Endothelial cell of umbilical vein (primary cell): ENCODE data around the gene DCX. TPM values are rescaled to one million over a fixed set of nuclear protein-coding genes. Genes with fewer than 3 reads are reported as not detected.

Experiments used
- BruUV-seq: library from RNA; stranded (reverse); fragments of 400-500 nt; replicated peaks from 2 replicates; lab custom pipeline; 2021; lab: Mats Ljungman, UMichigan
- CTCF ChIA-PET: fragments of 300-600, 350-600 bp; sonication (Branson Sonifier 250); formaldehyde crosslinking; loops from one replicate; lab custom pipeline; 2021; ENCODE audit warnings: antibody characterized with exemption, inconsistent platforms; lab: Charles Lee
- POLR2A ChIA-PET: fragments of 300-600, 350-600 bp; sonication (Branson Sonifier 250); formaldehyde crosslinking; loops from one replicate; lab custom pipeline; 2021; ENCODE audit warnings: antibody characterized with exemption, inconsistent platforms; lab: Charles Lee
- DNase-seq: peaks from one replicate; pipeline ENCODE4 v3.0.0-alpha.2; 2011; ENCODE audit warnings: low read depth, low spot score
- FAIRE-seq: peaks from 2 replicates; lab custom pipeline; 2011; peaks lifted over from hg19 to GRCh38; lab: Jason Lieb, UNC
- H2AFZ ChIP-seq: 2 replicates; pipeline ENCODE4 v1.6.0; 2012; ENCODE audit warnings: low read depth, low read length, control low read depth, inconsistent platforms
- H3K27ac ChIP-seq: 2 replicates; pipeline ENCODE4 v1.5.1; 2011; ENCODE audit warnings: low read depth, mild to moderate bottlenecking, control low read depth, low read length, moderate library complexity; ENCODE audit not compliant: insufficient read depth
- H3K27me3 ChIP-seq, 2 experiments: 2 replicates each; pipeline versions ENCODE4 v1.6.0 to v1.6.1; 2011; ENCODE audit warnings: low read length in 2 of 2, mixed read lengths in 1 of 2; ENCODE audit not compliant: control insufficient read depth in 2 of 2, insufficient read depth in 2 of 2
- H3K36me3 ChIP-seq, 2 experiments: 2 replicates in 1 of 2; 3 replicates in 1 of 2; pipeline ENCODE4 v1.5.1; 2011; ENCODE audit warnings: low read length in 2 of 2, mild to moderate bottlenecking in 1 of 2, moderate library complexity in 1 of 2; ENCODE audit not compliant: control insufficient read depth in 2 of 2, insufficient read depth in 2 of 2; ENCODE audit errors: extremely low read depth in 1 of 2
- H3K4me1 ChIP-seq: 3 replicates; pipeline ENCODE4 v1.5.1; 2011; ENCODE audit warnings: mild to moderate bottlenecking, low read length; ENCODE audit not compliant: control insufficient read depth, insufficient read depth; ENCODE audit errors: extremely low read depth
- H3K4me2 ChIP-seq: 2 replicates; pipeline ENCODE4 v1.6.1; 2011; ENCODE audit warnings: low read length, control low read depth, mixed read lengths; ENCODE audit not compliant: insufficient read depth
- H3K4me3 ChIP-seq, 3 experiments: fragments of 200-600 bp in 1 of 3; sonication (generic), shearing (Covaris generic) in 1 of 3; replicated peaks in 1 of 3; 2 replicates each; pipeline ENCODE4 v1.5.1; 2011 to 2016; ENCODE audit warnings: control low read depth in 3 of 3, low read length in 3 of 3, mild to moderate bottlenecking in 2 of 3, inconsistent platforms in 1 of 3, low read depth in 1 of 3, moderate library complexity in 1 of 3; ENCODE audit not compliant: insufficient read depth in 1 of 3
- H3K79me2 ChIP-seq: 2 replicates; pipeline ENCODE4 v1.6.0; 2012; ENCODE audit warnings: low read length, inconsistent platforms; ENCODE audit not compliant: control insufficient read depth, insufficient read depth
- H3K9ac ChIP-seq: replicated peaks from 2 replicates; pipeline ENCODE3; 2011; ENCODE audit warnings: low read length, control low read depth; ENCODE audit not compliant: insufficient read depth; ENCODE audit errors: extremely low read depth
- H3K9me1 ChIP-seq: replicated peaks from 3 replicates; pipeline ENCODE4 v1.6.0; 2011; ENCODE audit warnings: mild to moderate bottlenecking, low read length; ENCODE audit not compliant: control insufficient read depth, insufficient read depth; ENCODE audit errors: extremely low read depth
- H3K9me3 ChIP-seq: replicated peaks from 2 replicates; pipeline ENCODE4 v1.5.1; 2012; ENCODE audit warnings: low read length, inconsistent platforms; ENCODE audit not compliant: control insufficient read depth, insufficient read depth
- H4K20me1 ChIP-seq: replicated peaks from 2 replicates; pipeline ENCODE3; 2011; ENCODE audit warnings: mild to moderate bottlenecking, low read length; ENCODE audit not compliant: control insufficient read depth, insufficient read depth; ENCODE audit errors: extremely low read depth
- EZH2 ChIP-seq: IDR thresholded peaks from 2 replicates; pipeline ENCODE4 v1.6.1; 2012; ENCODE audit warnings: borderline replicate concordance, low read depth, mild to moderate bottlenecking, moderate library complexity, low read length, inconsistent platforms; ENCODE audit not compliant: severe bottlenecking
- FOS ChIP-seq: IDR thresholded peaks from 2 replicates; pipeline ENCODE4 v1.6.1; 2011; ENCODE audit warnings: mild to moderate bottlenecking, low read length, moderate library complexity, borderline replicate concordance; ENCODE audit not compliant: insufficient read depth
- GATA2 ChIP-seq: IDR thresholded peaks from 2 replicates; pipeline ENCODE4 v1.7.0; 2011; ENCODE audit warnings: low read depth, mild to moderate bottlenecking, moderate library complexity, mixed read lengths, low read length; ENCODE audit not compliant: insufficient read length, insufficient read depth
- JUN ChIP-seq: IDR thresholded peaks from 2 replicates; pipeline ENCODE4 v1.6.1; 2011; ENCODE audit warnings: borderline replicate concordance, low read depth; ENCODE audit not compliant: insufficient read length, insufficient read depth
- MYC ChIP-seq: IDR thresholded peaks from one replicate; pipeline ENCODE4 v1.6.1; 2011; ENCODE audit warnings: mild to moderate bottlenecking, low read depth, low read length
- POLR2A ChIP-seq: IDR thresholded peaks from 2 replicates; pipeline ENCODE4 v1.6.1; 2012; ENCODE audit warnings: low read depth, mild to moderate bottlenecking, control low read depth, low read length
- POLR2AphosphoS5 ChIP-seq: IDR thresholded peaks from 2 replicates; pipeline ENCODE4 v1.6.1; 2012; ENCODE audit warnings: low read depth, mild to moderate bottlenecking, control low read depth, low read length, moderate library complexity; ENCODE audit not compliant: insufficient read depth
- dilution Hi-C: fragments of 300-500 bp; cut with MboI; formaldehyde crosslinking; loops from one replicate; pipeline ENCODE4 v1.15.0; 2019; ENCODE audit warnings: low sequenced_read_pairs; ENCODE audit not compliant: extremely low pct_ligation_motif_present
- intact Hi-C: fragments of 100-400 bp; cut with micrococcal nuclease; formaldehyde crosslinking; loops from one replicate; pipeline ENCODE4 v1.10.0; 2022
- polyA plus RNA-seq, 4 experiments: library from polyadenylated mRNA; depleted of rRNA in 3 of 4; stranded (reverse) in 3 of 4; unstranded in 1 of 4; fragments of >200 nt; gene quantifications; 2 replicates each; pipeline versions ENCODE4 v1.2.1 to v1.2.3, GENCODE V29; 2011 to 2012; ENCODE audit warnings: missing spikeins in 1 of 4
- total RNA-seq: library from RNA; stranded (reverse); gene quantifications from 2 replicates; pipeline ENCODE4 v1.2.3, GENCODE V29; 2021
- TF ChIP-seq, protein P1 (sequence below): IDR thresholded peaks from 2 replicates; pipeline ENCODE4 v1.6.1; 2011; ENCODE audit not compliant: insufficient read depth, insufficient read length
- TF ChIP-seq, protein P2 (sequence below), 2 donors: IDR thresholded peaks; 1 replicate in 1 of 2; 2 replicates in 1 of 2; pipeline ENCODE4 v1.5.1; 2011; ENCODE audit warnings: low read length in 2 of 2, mild to moderate bottlenecking in 2 of 2, moderate library complexity in 2 of 2, control low read depth in 1 of 2, inconsistent platforms in 1 of 2, low read depth in 1 of 2; ENCODE audit not compliant: insufficient read depth in 1 of 2; ENCODE audit errors: extremely low read depth in 1 of 2

The DCX gene
- total and polyA plus RNA-seq, 2 donors (not counting 3 experiments of a cell fraction or from before 2014, with no cell fraction given), result not detected

DNA sequence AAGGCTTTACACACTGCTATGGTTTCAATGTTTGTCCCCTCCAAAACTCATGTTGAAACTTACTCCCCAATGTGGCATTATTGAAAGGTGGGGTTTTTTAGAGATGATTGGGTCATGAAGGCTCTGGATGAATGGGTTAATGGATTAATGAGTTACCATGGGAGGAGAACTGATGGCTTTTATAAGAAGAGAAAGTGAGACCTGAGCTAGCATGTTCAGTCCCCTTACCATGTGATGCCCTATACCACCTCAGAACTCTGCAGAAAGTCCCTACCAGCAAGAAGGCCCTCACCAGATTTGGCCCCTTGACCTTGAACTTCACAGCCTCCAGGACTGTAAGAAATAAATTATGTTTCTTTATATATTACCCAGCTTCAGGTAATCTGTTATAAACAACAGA, 72.8 kb downstream of the DCX start:
- Histone ChIP-seq H4K20me1 (no peaks in the 10 kb centered on the region), H3K4me3 (no peak overlapping the region), H3K9ac (no peak overlapping the region), H3K79me2 (no peaks in the 10 kb centered on the region), H3K9me1 (no peaks in the 10 kb centered on the region), H3K4me2 (no peak overlapping the region), H3K27ac (no peak overlapping the region), H3K9me3 (no peaks in the 10 kb centered on the region), H3K36me3 (no peaks in the 10 kb centered on the region), H3K4me1 (no peaks in the 10 kb centered on the region), H3K27me3 (no peaks in the 10 kb centered on the region), H2AFZ (no peak overlapping the region)
- intact Hi-C loops (no loop called here), dilution Hi-C loops (no loop called here)
- TF ChIP-seq POLR2A (no peak), GATA2 (no peak), FOS (no peak), POLR2AphosphoS5 (no peak), MYC (no peak), JUN (no peak), EZH2 (no peak)
- TF ChIP-seq, protein P1, sequence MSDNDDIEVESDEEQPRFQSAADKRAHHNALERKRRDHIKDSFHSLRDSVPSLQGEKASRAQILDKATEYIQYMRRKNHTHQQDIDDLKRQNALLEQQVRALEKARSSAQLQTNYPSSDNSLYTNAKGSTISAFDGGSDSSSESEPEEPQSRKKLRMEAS, result no peak
- TF ChIP-seq, protein P2, sequence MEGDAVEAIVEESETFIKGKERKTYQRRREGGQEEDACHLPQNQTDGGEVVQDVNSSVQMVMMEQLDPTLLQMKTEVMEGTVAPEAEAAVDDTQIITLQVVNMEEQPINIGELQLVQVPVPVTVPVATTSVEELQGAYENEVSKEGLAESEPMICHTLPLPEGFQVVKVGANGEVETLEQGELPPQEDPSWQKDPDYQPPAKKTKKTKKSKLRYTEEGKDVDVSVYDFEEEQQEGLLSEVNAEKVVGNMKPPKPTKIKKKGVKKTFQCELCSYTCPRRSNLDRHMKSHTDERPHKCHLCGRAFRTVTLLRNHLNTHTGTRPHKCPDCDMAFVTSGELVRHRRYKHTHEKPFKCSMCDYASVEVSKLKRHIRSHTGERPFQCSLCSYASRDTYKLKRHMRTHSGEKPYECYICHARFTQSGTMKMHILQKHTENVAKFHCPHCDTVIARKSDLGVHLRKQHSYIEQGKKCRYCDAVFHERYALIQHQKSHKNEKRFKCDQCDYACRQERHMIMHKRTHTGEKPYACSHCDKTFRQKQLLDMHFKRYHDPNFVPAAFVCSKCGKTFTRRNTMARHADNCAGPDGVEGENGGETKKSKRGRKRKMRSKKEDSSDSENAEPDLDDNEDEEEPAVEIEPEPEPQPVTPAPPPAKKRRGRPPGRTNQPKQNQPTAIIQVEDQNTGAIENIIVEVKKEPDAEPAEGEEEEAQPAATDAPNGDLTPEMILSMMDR (IDR thresholded peaks at IDR 0.05; ENCODE audit: extremely low read depth in 1 of 2, insufficient read depth in 1 of 2, low read depth in 1 of 2, low read length in 2 of 2), result no peak
- ChIA-PET POLR2A (no interaction called here), CTCF (no interaction called here)
- no TSS peak for BruUV-seq
- FAIRE-seq (no peak), DNase-seq (no peak)
